A673 (cell line): Measurements from ENCODE around the gene CFAP157.

Experiments
- CTCF ChIP-seq: fragments of 300-800, 200-600 bp; sonication (generic); conservative IDR thresholded peaks from 2 replicates; pipeline ENCODE4 v1.5.1; 2017; ENCODE audit warnings: low read depth, mild to moderate bottlenecking, antibody characterized with exemption, low read length, moderate library complexity, mixed read lengths
- EZH2 ChIP-seq: fragments of 200-600 bp; sonication (generic); IDR thresholded peaks from 2 replicates; pipeline ENCODE4 v1.6.1; 2017; ENCODE audit warnings: borderline replicate concordance, low read depth, mild to moderate bottlenecking, mixed read lengths, antibody characterized with exemption, low read length; ENCODE audit not compliant: poor library complexity, severe bottlenecking

GRCh38 chr9:127735530-127736185 lies 28.9 kb downstream of the CFAP157 start:
- TF ChIP-seq CTCF, result no peak
- TF ChIP-seq EZH2, result no peak
